Measurements from ENCODE around the gene ARTN. TPM values are rescaled to one million over a fixed set of nuclear protein-coding genes. Genes with fewer than 3 reads are reported as not detected.

The ARTN gene
- polyA plus RNA-seq, 1 experiment = 0.39 TPM

DNA sequence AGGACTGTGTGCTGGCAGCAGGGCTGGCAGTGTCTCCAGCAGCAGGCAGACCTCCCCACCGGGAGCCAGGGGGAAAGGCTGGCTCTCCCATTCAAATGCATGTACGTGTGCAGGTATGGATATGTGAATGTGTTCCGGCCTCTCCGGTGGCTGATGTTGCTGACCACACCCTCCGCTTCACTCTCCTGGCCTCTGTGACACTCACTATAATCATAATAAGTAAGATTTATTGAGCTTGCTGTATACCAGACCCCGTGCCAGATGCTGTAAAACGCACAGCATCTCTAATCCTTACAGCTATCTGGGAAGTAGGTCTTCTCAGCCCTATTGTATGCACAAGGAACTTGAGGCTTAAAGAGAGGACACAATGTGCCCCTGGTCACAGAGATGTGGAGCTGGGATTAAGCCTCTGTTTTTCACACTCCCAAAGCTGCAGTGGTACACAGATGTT lies 20.5 kb upstream of the ARTN start:
- Histone ChIP-seq H3K4me3 (ENCODE audit: low read depth, low read length) (no peak overlapping the region), H3K36me3 (ENCODE audit: control insufficient read depth, insufficient read depth, low read length) (no peaks in the 10 kb centered on the region), H3K27me3 (ENCODE audit: control insufficient read depth, insufficient read depth, low read length) (no peaks in the 10 kb centered on the region)
- ChIA-PET POLR2A (no interaction called here), CTCF (interaction anchor here (0.6 to 3.6 kb wide), 6 partner anchors 9 to 149 kb away, joined by 3 to 30 read pairs (median 4); partner anchors contain the start of gene ARTN)
- DNase-seq (ENCODE audit: low read depth) = no peak
- TF ChIP-seq, protein P1, sequence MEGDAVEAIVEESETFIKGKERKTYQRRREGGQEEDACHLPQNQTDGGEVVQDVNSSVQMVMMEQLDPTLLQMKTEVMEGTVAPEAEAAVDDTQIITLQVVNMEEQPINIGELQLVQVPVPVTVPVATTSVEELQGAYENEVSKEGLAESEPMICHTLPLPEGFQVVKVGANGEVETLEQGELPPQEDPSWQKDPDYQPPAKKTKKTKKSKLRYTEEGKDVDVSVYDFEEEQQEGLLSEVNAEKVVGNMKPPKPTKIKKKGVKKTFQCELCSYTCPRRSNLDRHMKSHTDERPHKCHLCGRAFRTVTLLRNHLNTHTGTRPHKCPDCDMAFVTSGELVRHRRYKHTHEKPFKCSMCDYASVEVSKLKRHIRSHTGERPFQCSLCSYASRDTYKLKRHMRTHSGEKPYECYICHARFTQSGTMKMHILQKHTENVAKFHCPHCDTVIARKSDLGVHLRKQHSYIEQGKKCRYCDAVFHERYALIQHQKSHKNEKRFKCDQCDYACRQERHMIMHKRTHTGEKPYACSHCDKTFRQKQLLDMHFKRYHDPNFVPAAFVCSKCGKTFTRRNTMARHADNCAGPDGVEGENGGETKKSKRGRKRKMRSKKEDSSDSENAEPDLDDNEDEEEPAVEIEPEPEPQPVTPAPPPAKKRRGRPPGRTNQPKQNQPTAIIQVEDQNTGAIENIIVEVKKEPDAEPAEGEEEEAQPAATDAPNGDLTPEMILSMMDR (IDR thresholded peaks at IDR 0.05; ENCODE audit: insufficient read depth, low read depth, low read length) = no peak

DNA sequence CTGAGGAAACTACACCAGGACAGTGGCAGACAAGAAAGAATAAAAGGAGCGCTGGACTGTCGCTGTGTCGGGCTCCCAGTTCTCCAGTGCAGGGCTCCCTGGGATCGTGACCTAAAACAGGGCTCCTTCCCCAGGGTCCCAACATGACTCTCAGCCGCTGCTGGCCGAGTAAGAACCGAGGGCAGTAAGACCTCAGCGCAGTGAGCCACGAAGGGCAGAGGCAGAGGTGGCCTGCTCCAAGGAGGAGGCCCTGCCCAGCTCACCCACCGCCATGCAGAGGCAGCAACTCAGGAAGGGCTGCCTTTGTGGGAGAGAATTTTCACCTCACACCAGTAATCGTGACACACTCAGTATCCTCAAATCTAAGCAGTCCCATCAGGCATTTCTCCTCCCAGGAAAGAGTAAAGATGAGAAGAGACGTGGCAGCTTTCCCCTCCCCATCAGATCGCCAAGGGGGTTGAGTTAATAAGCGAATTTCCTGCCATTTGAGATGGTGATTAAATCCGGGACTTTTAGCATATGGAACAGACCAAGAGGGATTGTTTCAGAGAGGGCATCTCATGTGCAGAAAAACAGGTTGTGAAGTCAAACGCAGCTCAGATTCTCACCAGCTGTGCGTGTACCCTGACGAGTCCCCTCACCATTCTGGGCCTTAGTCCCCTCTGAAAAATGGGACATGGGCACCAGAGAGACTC lies 19.8 kb upstream of the ARTN start:
- no peak overlapping the region for H3K4me3 ChIP-seq (ENCODE audit: low read depth, low read length)
- no peaks in the 10 kb centered on the region for H3K36me3 ChIP-seq (ENCODE audit: control insufficient read depth, insufficient read depth, low read length)
- POLR2A ChIA-PET = no interaction called here
- H3K27me3 ChIP-seq (ENCODE audit: control insufficient read depth, insufficient read depth, low read length) = no peaks in the 10 kb centered on the region
- no peak for DNase-seq (ENCODE audit: low read depth)
- CTCF ChIA-PET = interaction anchor here (1.4 to 3.6 kb wide), 3 partner anchors 12 to 150 kb away, joined by 3 to 30 read pairs (median 6); partner anchors contain the start of gene ARTN
- TF ChIP-seq, protein P1 (IDR thresholded peaks at IDR 0.05; ENCODE audit: insufficient read depth, low read depth, low read length) = no peak

DNA sequence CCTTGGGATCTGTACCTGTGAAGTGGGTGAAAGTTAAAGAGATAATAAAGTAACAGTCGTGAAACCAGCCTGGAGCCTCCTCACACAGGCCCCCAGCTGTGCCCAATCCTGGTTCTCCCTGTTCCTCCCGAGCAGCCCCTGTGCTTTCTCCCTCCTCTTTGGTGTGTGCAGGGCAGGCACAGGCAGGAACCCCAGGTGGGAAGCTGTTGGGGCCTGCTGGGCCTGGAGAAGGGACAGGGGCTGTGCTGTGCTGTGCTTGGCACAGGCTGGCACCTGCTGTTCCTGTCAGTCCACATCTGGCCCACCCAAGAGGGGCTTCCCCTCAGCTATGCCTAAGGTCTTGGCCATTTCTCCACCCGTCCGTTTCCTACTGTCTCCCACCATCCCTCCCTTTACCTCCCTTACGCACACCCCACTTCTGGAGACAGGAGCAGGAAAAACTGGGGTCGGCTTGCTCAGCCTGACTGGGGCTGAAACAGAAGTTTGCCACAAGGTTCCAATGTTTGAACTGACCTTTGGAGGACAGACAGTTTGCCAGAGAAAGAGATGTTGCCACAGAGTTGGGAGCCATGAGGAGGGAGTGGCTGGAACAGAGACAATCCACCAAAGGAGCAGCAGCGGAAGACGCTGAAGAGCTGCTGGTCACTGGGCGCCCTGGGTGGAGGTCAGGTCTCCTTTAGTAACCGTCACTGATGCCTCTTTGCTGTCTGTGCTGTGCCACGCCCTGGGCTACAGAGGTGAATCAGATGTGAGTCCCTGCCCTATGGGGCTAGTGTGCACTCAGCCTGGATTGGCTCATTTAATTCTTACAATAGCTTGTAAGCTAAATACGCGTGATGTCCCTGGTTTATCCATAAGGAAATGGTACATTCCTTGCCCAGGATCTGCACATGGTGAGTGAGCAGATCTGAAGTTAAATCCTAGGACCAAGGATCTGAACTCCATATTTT lies 18.8 kb upstream of the ARTN start:
- CTCF ChIA-PET = interaction anchor here (1.4 to 3.6 kb wide), 3 partner anchors 13 to 151 kb away, joined by 3 to 30 read pairs (median 6); partner anchors contain the start of gene ARTN
- TF ChIP-seq, protein P1 (IDR thresholded peaks at IDR 0.05; ENCODE audit: insufficient read depth, low read depth, low read length) = no peak
- no peak for DNase-seq (ENCODE audit: low read depth)
- Histone ChIP-seq H3K27me3 (ENCODE audit: control insufficient read depth, insufficient read depth, low read length) (no peaks in the 10 kb centered on the region), H3K36me3 (ENCODE audit: control insufficient read depth, insufficient read depth, low read length) (peaks cover under 1% of the 10 kb centered on the region; the same call in 1 of the 2 replicates), H3K4me3 (ENCODE audit: low read depth, low read length) (no peak overlapping the region)
- POLR2A ChIA-PET = no interaction called here

DNA sequence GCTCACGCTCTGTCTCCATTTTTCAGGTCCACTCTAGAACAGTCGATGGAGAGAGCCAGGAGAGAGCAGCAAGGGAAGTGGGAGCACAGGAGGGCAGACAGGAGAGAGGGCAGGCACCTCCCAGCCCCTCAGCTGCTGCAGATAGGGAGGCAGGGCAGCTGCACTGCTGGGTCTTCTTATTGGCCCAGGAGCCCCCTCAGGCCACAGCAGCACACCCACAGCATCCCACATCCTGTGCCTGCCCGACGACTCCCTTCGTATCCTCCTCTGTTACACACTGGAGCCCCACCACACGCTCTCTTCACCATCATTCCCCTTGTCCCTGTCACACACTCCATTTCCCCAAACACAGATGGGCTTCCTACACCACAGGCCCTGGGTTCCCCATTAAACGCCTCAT lies 13.7 kb upstream of the ARTN start:
- CTCF ChIA-PET = interaction anchor here (1.4 to 2.1 kb wide), 2 partner anchors 15 to 156 kb away, joined by 9 to 13 read pairs; partner anchors contain the start of gene ARTN
- TF ChIP-seq, protein P1 (IDR thresholded peaks at IDR 0.05; ENCODE audit: insufficient read depth, low read depth, low read length) = no peak
- no peaks in the 10 kb centered on the region for H3K27me3 ChIP-seq (ENCODE audit: control insufficient read depth, insufficient read depth, low read length)
- DNase-seq (ENCODE audit: low read depth) = no peak
- H3K36me3 ChIP-seq (ENCODE audit: control insufficient read depth, insufficient read depth, low read length) = peaks cover 1% of the 10 kb centered on the region; the same call in 1 of the 2 replicates
- no peak overlapping the region for H3K4me3 ChIP-seq (ENCODE audit: low read depth, low read length)
- POLR2A ChIA-PET = no interaction called here

DNA sequence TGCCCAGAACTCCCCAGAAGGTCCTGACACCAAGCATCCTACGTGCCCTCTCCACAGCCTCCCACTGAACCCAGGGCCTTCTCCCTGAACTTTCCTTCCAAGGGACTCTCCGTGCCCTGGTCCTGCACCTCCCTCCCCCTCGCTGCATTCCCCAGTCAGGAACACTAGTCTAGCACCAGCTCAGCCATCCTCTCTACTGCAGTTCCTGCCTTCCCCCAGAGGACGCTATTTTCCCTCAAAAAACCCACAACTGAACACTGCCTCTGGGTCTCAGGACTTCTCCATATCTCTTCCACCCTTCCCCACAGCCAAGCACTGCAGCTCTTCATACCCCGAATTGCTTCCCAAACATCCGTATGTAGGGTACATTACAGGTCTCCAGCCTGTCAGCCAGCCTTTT lies 12.6 kb upstream of the ARTN start:
- peaks cover 2% of the 10 kb centered on the region; the same call in 1 of the 2 replicates for H3K36me3 ChIP-seq (ENCODE audit: control insufficient read depth, insufficient read depth, low read length)
- TF ChIP-seq, protein P1 (IDR thresholded peaks at IDR 0.05; ENCODE audit: insufficient read depth, low read depth, low read length) = no peak
- no peaks in the 10 kb centered on the region for H3K27me3 ChIP-seq (ENCODE audit: control insufficient read depth, insufficient read depth, low read length)
- H3K4me3 ChIP-seq (ENCODE audit: low read depth, low read length) = no peak overlapping the region
- ChIA-PET CTCF (interaction anchor here (0.6 to 1.8 kb wide), 3 partner anchors 10 to 147 kb away, joined by 3 to 13 read pairs (median 3); partner anchors contain the start of gene ARTN), POLR2A (no interaction called here)
- DNase-seq (ENCODE audit: low read depth) = no peak
